HCT116 (cell line): ENCODE data around the gene MYO1B.

Experiments used
- CEBPB ChIP-seq: IDR thresholded peaks from 2 replicates; pipeline ENCODE4 v1.6.1; 2012; ENCODE audit warnings: low read depth
- ELF1 ChIP-seq: IDR thresholded peaks from 2 replicates; pipeline ENCODE4 v1.6.1; 2012; ENCODE audit warnings: low read depth, borderline replicate concordance
- EZH2 ChIP-seq: fragments of 200-600 bp; sonication (generic); IDR thresholded peaks from 2 replicates; pipeline ENCODE4 v1.6.1; 2017; ENCODE audit warnings: antibody characterized with exemption, mixed run types
- EZH2phosphoT487 ChIP-seq: fragments of 200-600 bp; IDR thresholded peaks from 2 replicates; pipeline ENCODE4 v1.6.1; 2018; ENCODE audit warnings: antibody characterized with exemption, borderline replicate concordance
- JUND ChIP-seq: IDR thresholded peaks from 2 replicates; pipeline ENCODE4 v1.6.1; 2012
- POLR2A ChIP-seq: IDR thresholded peaks from 2 replicates; pipeline ENCODE4 v1.7.0; 2011; ENCODE audit warnings: borderline replicate concordance; ENCODE audit not compliant: insufficient read depth, insufficient read length; ENCODE audit errors: extremely low read depth
- RAD21 ChIP-seq: IDR thresholded peaks from 2 replicates; pipeline ENCODE4 v1.6.1; 2012; ENCODE audit warnings: low read depth, mild to moderate bottlenecking
- SRF ChIP-seq: IDR thresholded peaks from 2 replicates; pipeline ENCODE4 v1.6.1; 2012; ENCODE audit warnings: low read depth
- ZNF274 ChIP-seq: fragments of 200-500 bp; sonication (Bioruptor generic); IDR thresholded peaks from 2 replicates; pipeline ENCODE4 v1.6.1; 2014; ENCODE audit warnings: mild to moderate bottlenecking, low read depth, low read length, inconsistent platforms
- TF ChIP-seq, protein P1 (sequence below), 3 experiments: fragments of 200-600 bp in 1 of 3; sonication (generic) in 1 of 3; IDR thresholded peaks in 2 of 3; conservative IDR thresholded peaks in 1 of 3; 2 replicates each; pipeline ENCODE4 v1.5.1; 2012 to 2017; ENCODE audit warnings: low read depth in 2 of 3, low read length in 2 of 3, antibody characterized with exemption in 1 of 3, borderline replicate concordance in 1 of 3, control low read depth in 1 of 3, mild to moderate bottlenecking in 1 of 3, mixed read lengths in 1 of 3, mixed run types in 1 of 3, moderate library complexity in 1 of 3; ENCODE audit not compliant: insufficient read depth in 1 of 3

- TF ChIP-seq JUND (no peak), RAD21 (no peak), CEBPB (no peak), ZNF274 (no peak), SRF (no peak), ELF1 (no peak), EZH2phosphoT487 (no peak), POLR2A (no peak), EZH2 (no peak)
- TF ChIP-seq, protein P1, sequence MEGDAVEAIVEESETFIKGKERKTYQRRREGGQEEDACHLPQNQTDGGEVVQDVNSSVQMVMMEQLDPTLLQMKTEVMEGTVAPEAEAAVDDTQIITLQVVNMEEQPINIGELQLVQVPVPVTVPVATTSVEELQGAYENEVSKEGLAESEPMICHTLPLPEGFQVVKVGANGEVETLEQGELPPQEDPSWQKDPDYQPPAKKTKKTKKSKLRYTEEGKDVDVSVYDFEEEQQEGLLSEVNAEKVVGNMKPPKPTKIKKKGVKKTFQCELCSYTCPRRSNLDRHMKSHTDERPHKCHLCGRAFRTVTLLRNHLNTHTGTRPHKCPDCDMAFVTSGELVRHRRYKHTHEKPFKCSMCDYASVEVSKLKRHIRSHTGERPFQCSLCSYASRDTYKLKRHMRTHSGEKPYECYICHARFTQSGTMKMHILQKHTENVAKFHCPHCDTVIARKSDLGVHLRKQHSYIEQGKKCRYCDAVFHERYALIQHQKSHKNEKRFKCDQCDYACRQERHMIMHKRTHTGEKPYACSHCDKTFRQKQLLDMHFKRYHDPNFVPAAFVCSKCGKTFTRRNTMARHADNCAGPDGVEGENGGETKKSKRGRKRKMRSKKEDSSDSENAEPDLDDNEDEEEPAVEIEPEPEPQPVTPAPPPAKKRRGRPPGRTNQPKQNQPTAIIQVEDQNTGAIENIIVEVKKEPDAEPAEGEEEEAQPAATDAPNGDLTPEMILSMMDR (IDR thresholded peaks at IDR 0.05 in 2 of 3, conservative IDR thresholded peaks at IDR 0.05 in 1 of 3; ENCODE audit: borderline replicate concordance in 1 of 3, insufficient read depth in 1 of 3, low read depth in 2 of 3, low read length in 2 of 3): no peak
These were observed 169.9 kb downstream of the MYO1B start for GRCh38 chr2:191415101-191415500.
